Uterus (tissue), 2 donors: Measurements from ENCODE around the gene GNS.

Source experiments
- CTCF ChIP-seq, 4 experiments: fragments of 200-600 bp in 2 of 4; fragments of 450-650 bp in 2 of 4; sonication (generic) in 2 of 4; IDR thresholded peaks; one replicate each; pipeline ENCODE4 v1.5.1; 2016 to 2019; ENCODE audit warnings: antibody characterized with exemption in 4 of 4, mild to moderate bottlenecking in 2 of 4, moderate library complexity in 1 of 4
- POLR2A ChIP-seq, 2 donors: fragments of 450-650 bp; IDR thresholded peaks; one replicate each; pipeline ENCODE4 v1.6.1; 2016; ENCODE audit warnings: antibody characterized with exemption in 2 of 2, mild to moderate bottlenecking in 1 of 2, moderate library complexity in 1 of 2

GRCh38 chr12:64729909-64730587, 29.2 kb downstream of the GNS start:
- no peak for TF ChIP-seq CTCF (IDR thresholded peaks at IDR 0.05)
- TF ChIP-seq POLR2A (IDR thresholded peaks at IDR 0.05), result no peak
